Endothelial cell (in vitro differentiated cells): Measurements from ENCODE around the gene CACNA2D4. TPM values are rescaled to one million over a fixed set of nuclear protein-coding genes. Genes with fewer than 3 reads are reported as not detected.

Experiments
- DNase-seq: peaks from one replicate; pipeline ENCODE4 v3.0.0; 2021; ENCODE audit warnings: low spot score
- H3K27ac Mint-ChIP-seq: one replicate; pipeline ENCODE4 v1.8.0; 2021; ENCODE audit warnings: mixed read lengths, inconsistent platforms; ENCODE audit not compliant: unreplicated experiment
- H3K27me3 Mint-ChIP-seq: one replicate; pipeline ENCODE4 v1.8.0; 2021; ENCODE audit warnings: mild to moderate bottlenecking, moderate library complexity, mixed read lengths, inconsistent platforms; ENCODE audit not compliant: unreplicated experiment
- H3K36me3 Mint-ChIP-seq: one replicate; pipeline ENCODE4 v1.8.0; 2021; ENCODE audit warnings: mild to moderate bottlenecking, low read depth, mixed read lengths, inconsistent platforms; ENCODE audit not compliant: unreplicated experiment
- H3K4me1 Mint-ChIP-seq: one replicate; pipeline ENCODE4 v1.8.0; 2021; ENCODE audit warnings: mild to moderate bottlenecking, mixed read lengths, inconsistent platforms; ENCODE audit not compliant: unreplicated experiment
- H3K4me3 Mint-ChIP-seq: one replicate; pipeline ENCODE4 v1.8.0; 2021; ENCODE audit warnings: mild to moderate bottlenecking, mixed read lengths, inconsistent platforms; ENCODE audit not compliant: unreplicated experiment
- H3K9me3 Mint-ChIP-seq: one replicate; pipeline ENCODE4 v1.8.0; 2021; ENCODE audit warnings: mixed read lengths, inconsistent platforms; ENCODE audit not compliant: unreplicated experiment
- CTCF ChIP-seq: fragments of 200-600 bp; sonication (generic); IDR thresholded peaks from one replicate; pipeline ENCODE4 v1.5.0; 2021; ENCODE audit warnings: antibody characterized with exemption; ENCODE audit not compliant: unreplicated experiment
- total RNA-seq: library from RNA; stranded (reverse); fragmentation: NEBNext Ultra II Directional; extraction: Animal tissue kit (Norgen Biotek cat#: 25700); gene quantifications from one replicate; pipeline ENCODE4 v1.2.1, GENCODE V29; 2021; ENCODE audit not compliant: unreplicated experiment

The CACNA2D4 gene
- total RNA-seq, 1 donor from 2014 or later = 0.28 TPM

GRCh38 chr12:1851151-1851701 lies 67.2 kb downstream of the CACNA2D4 start:
- peaks cover 4% of the 10 kb centered on the region for H3K27me3 Mint-ChIP-seq
- peaks cover 10% of the 10 kb centered on the region for H3K9me3 Mint-ChIP-seq
- peaks cover 9% of the 10 kb centered on the region for H3K36me3 Mint-ChIP-seq
- no peak for TF ChIP-seq CTCF
- H3K4me1 Mint-ChIP-seq = no peaks in the 10 kb centered on the region
- DNase-seq = no peak
- no peak overlapping the region for H3K4me3 Mint-ChIP-seq
- no peak overlapping the region for H3K27ac Mint-ChIP-seq

- Mint-ChIP-seq H3K9me3 (no peaks in the 10 kb centered on the region), H3K4me1 (no peaks in the 10 kb centered on the region), H3K27ac (no peak overlapping the region), H3K36me3 (peaks cover 3% of the 10 kb centered on the region), H3K4me3 (no peak overlapping the region), H3K27me3 (peaks cover 4% of the 10 kb centered on the region)
- DNase-seq = no peak
- no peak for TF ChIP-seq CTCF
Observed at GRCh38 chr12:1848745-1849144, 69.7 kb downstream of the CACNA2D4 start.

GRCh38 chr12:1848146-1848545 lies 70.3 kb downstream of the CACNA2D4 start:
- Mint-ChIP-seq H3K27ac (no peak overlapping the region), H3K36me3 (peaks cover under 1% of the 10 kb centered on the region), H3K4me1 (no peaks in the 10 kb centered on the region), H3K9me3 (no peaks in the 10 kb centered on the region), H3K27me3 (peaks cover 4% of the 10 kb centered on the region), H3K4me3 (no peak overlapping the region)
- DNase-seq = no peak
- TF ChIP-seq CTCF = no peak

GRCh38 chr12:1847411-1847810 lies 71.0 kb downstream of the CACNA2D4 start:
- DNase-seq = no peak
- no peaks in the 10 kb centered on the region for H3K36me3 Mint-ChIP-seq
- peaks cover 4% of the 10 kb centered on the region for H3K27me3 Mint-ChIP-seq
- H3K9me3 Mint-ChIP-seq = no peaks in the 10 kb centered on the region
- H3K27ac Mint-ChIP-seq = no peak overlapping the region
- H3K4me1 Mint-ChIP-seq = no peaks in the 10 kb centered on the region
- TF ChIP-seq CTCF = no peak
- H3K4me3 Mint-ChIP-seq = no peak overlapping the region

GRCh38 chr12:1846421-1847405 lies 71.7 kb downstream of the CACNA2D4 start:
- H3K27me3 Mint-ChIP-seq = peaks cover 4% of the 10 kb centered on the region
- no peaks in the 10 kb centered on the region for H3K4me1 Mint-ChIP-seq
- TF ChIP-seq CTCF = no peak
- DNase-seq = no peak
- no peaks in the 10 kb centered on the region for H3K9me3 Mint-ChIP-seq
- H3K36me3 Mint-ChIP-seq = no peaks in the 10 kb centered on the region
- H3K27ac Mint-ChIP-seq = no peak overlapping the region
- no peak overlapping the region for H3K4me3 Mint-ChIP-seq
